Heart right ventricle (tissue), 16 donors: Measurements from ENCODE around the gene ARFGEF3. TPM values are rescaled to one million over a fixed set of nuclear protein-coding genes. Genes with fewer than 3 reads are reported as not detected.

Source experiments
- ATAC-seq, 8 donors: fragments of 200-7000 bp; cut with Tn5 transposase; one replicate each; pipeline ENCODE4 v1.9.1; 2020; ENCODE audit warnings: mild to moderate bottlenecking in 8 of 8, moderate library complexity in 8 of 8, moderate number of reproducible peaks in 1 of 8
- DNase-seq, 2 donors: peaks; one replicate each; pipeline ENCODE4 v3.0.0-alpha.2; 2020
- H3K27ac ChIP-seq, 10 donors: fragments of 200-600 bp; sonication (generic) in 2 of 10; one replicate each; pipeline versions ENCODE4 v1.5.0 to v1.8.0; 2020 to 2022; ENCODE audit warnings: mild to moderate bottlenecking in 3 of 10
- H3K27me3 ChIP-seq, 7 donors: fragments of 200-600 bp; one replicate each; pipeline ENCODE4 v1.8.0; 2021 to 2022; ENCODE audit warnings: mild to moderate bottlenecking in 2 of 7
- H3K36me3 ChIP-seq, 9 donors: fragments of 200-600 bp; sonication (generic) in 1 of 9; one replicate each; pipeline versions ENCODE4 v1.5.0 to v1.8.0; 2020 to 2022; ENCODE audit warnings: mild to moderate bottlenecking in 2 of 9
- H3K4me1 ChIP-seq, 9 donors: fragments of 200-600 bp; sonication (generic) in 1 of 9; one replicate each; pipeline versions ENCODE4 v1.5.0 to v1.8.0; 2020 to 2022; ENCODE audit warnings: mild to moderate bottlenecking in 4 of 9
- H3K4me3 ChIP-seq, 10 donors: fragments of 200-600 bp; sonication (generic) in 2 of 10; one replicate each; pipeline versions ENCODE4 v1.5.0 to v1.8.0; 2020 to 2022; ENCODE audit warnings: mild to moderate bottlenecking in 7 of 10, moderate library complexity in 2 of 10
- H3K9me3 ChIP-seq, 11 donors: fragments of 200-600 bp in 10 of 11; sonication (generic) in 2 of 11; one replicate each; pipeline versions ENCODE4 v1.5.0 to v1.8.0; 2013 to 2022; ENCODE audit warnings: mild to moderate bottlenecking in 2 of 11, control low read depth in 1 of 11, moderate library complexity in 1 of 11
- CTCF ChIP-seq, 9 donors: fragments of 200-600 bp; sonication (generic) in 2 of 9; IDR thresholded peaks; one replicate each; pipeline versions ENCODE4 v1.5.0 to v1.8.0; 2021 to 2022; ENCODE audit warnings: antibody characterized with exemption in 9 of 9, mild to moderate bottlenecking in 5 of 9, moderate library complexity in 1 of 9
- WGBS, 2 donors: extraction: QIAGEN DNeasy Blood & Tissue Kit; methylation state at CpG; one replicate each; pipeline ENCODE4 v1.1.7; 2013; ENCODE audit warnings: inconsistent platforms in 1 of 2; 5-methylcytosine and 5-hydroxymethylcytosine counted together
- intact Hi-C, 10 donors: fragments of 100-400 bp; cut with DNase I; formaldehyde crosslinking; loops; one replicate each; pipeline versions ENCODE4 v1.11.1 to v1.14.2; 2022
- polyA plus RNA-seq, 2 donors: library from polyadenylated mRNA; stranded (reverse); fragments of 200-250 nt; gene quantifications; one replicate each; pipeline ENCODE4 v1.2.3, GENCODE V29; 2013
- total RNA-seq, 10 donors: library from RNA; stranded (reverse); fragmentation: NEBNext Ultra II Directional in 3 of 10; extraction: Animal tissue kit (Norgen Biotek cat#: 25700) in 3 of 10; gene quantifications; one replicate each; pipeline versions ENCODE4 v1.2.1 to v1.2.4, GENCODE V29; 2021 to 2023
- donor health status: Arrhythmogenic right ventricular cardiomyopathy.
- donor health status: ischemic (EF 13 %, LVEDD 7.1; RV severe dilation, severe dysfunction).
- donor health status: healthy with polysubstance abuse.
- donor health status: DM: no; HTN: yes; CAD: no.
- donor health status: DM: no; HTN: no; CAD: no.
- donor health status: ischemic (EF 25% LVEDD 6.9; RV normal size, moderate dysfunction).
- donor health status: ischemic (EF 25% LVEDD 5.7; RV mildly dilated, moderate dysfunction).
- donor health status: healthy.
- donor health status: DM: yes; HTN: yes; CAD: no.
- donor health status: Ischemic cardiomyopathy.
- donor health status: ischemic (EF 35%, LVEDD 5.7; RV mildly dilated, moderate dysfunction).
- donor health status: nonischemic (EF 11% LVEDD 7.7; RV severe dilation, severe dysfunction).
- donor health status: DM: yes; HTN: yes; CAD: no.
- donor health status: PGD.
- donor health status: ischemic (EF 29% LVEDD 5.4; RV normal size, mild dysfunction).
- donor health status: nonischemic (EF 23%, LVEDD 6.1; RV moderate dilation, normal function).

The ARFGEF3 gene
- total and polyA plus RNA-seq, 12 donors, result 0.33 to 11.1 (median 3.3) TPM

- intact Hi-C loops, result no loop called here
- Histone ChIP-seq H3K9me3 (no peaks in the 10 kb centered on the region), H3K27ac (no peak overlapping the region), H3K27me3 (no peaks in the 10 kb centered on the region), H3K4me3 (no peak overlapping the region), H3K36me3 (no peaks in the 10 kb centered on the region), H3K4me1 (no peaks in the 10 kb centered on the region)
- no peak for TF ChIP-seq CTCF (IDR thresholded peaks at IDR 0.05)
- no peak for DNase-seq
- ATAC-seq, result no peak
- WGBS, 2 donors, result 67 to 69% methylated on average over 6 of the region's 6 CpGs
Measured at GRCh38 chr6:138198430-138199091, 36.8 kb downstream of the ARFGEF3 start.

- Histone ChIP-seq H3K9me3 (no peaks in the 10 kb centered on the region), H3K4me1 (peaks cover 0 to 11% (median 6%) of the 10 kb centered on the region in 9 donors), H3K27me3 (no peaks in the 10 kb centered on the region), H3K27ac (no peak overlapping the region), H3K36me3 (no peaks in the 10 kb centered on the region), H3K4me3 (no peak overlapping the region)
- ATAC-seq (no peak), DNase-seq (no peak)
- intact Hi-C loops, result no loop called here
- no peak for TF ChIP-seq CTCF (IDR thresholded peaks at IDR 0.05)
- 93 to 98% methylated on average over 4 of the region's 4 CpGs for WGBS, 2 donors
Measured at GRCh38 chr6:138201836-138202235, 40.1 kb downstream of the ARFGEF3 start.

- no peaks in the 10 kb centered on the region for H3K9me3 ChIP-seq
- no peaks in the 10 kb centered on the region for H3K27me3 ChIP-seq
- intact Hi-C loops, result no loop called here
- H3K4me1 ChIP-seq, result peaks cover 0 to 14% (median 7%) of the 10 kb centered on the region in 9 donors
- H3K4me3 ChIP-seq, result no peak overlapping the region
- H3K36me3 ChIP-seq, result no peaks in the 10 kb centered on the region
- TF ChIP-seq CTCF (IDR thresholded peaks at IDR 0.05), result no peak
- ATAC-seq, result no peak
- 88 to 95% methylated on average over 2 of the region's 2 CpGs for WGBS, 2 donors
- H3K27ac ChIP-seq, result no peak overlapping the region
- no peak for DNase-seq
Measured at GRCh38 chr6:138203315-138203714, 41.6 kb downstream of the ARFGEF3 start.

GRCh38 chr6:138204303-138204702, 42.6 kb downstream of the ARFGEF3 start:
- DNase-seq (no peak), ATAC-seq (no peak)
- no peak for TF ChIP-seq CTCF (IDR thresholded peaks at IDR 0.05)
- no peaks in the 10 kb centered on the region for H3K27me3 ChIP-seq
- intact Hi-C loops, result no loop called here
- peaks cover 0 to 14% (median 7%) of the 10 kb centered on the region in 9 donors for H3K4me1 ChIP-seq
- H3K27ac ChIP-seq, result no peak overlapping the region
- no peak overlapping the region for H3K4me3 ChIP-seq
- H3K9me3 ChIP-seq, result no peaks in the 10 kb centered on the region
- H3K36me3 ChIP-seq, result no peaks in the 10 kb centered on the region
